HuH-7 (cell line): ENCODE data around the gene IER3.
"Not testable (repeated sequence)": the region's sequence is repeated elsewhere in the genome, so short reads cannot be mapped to it uniquely, and the experiment has no call there.

Source experiments
- DNase-seq: peaks from one replicate; pipeline ENCODE4 v3.0.0; 2011; ENCODE audit warnings: low spot score

IER3 gene

GRCh38 chr6:30768634-30769087 lies 24.3 kb upstream of the IER3 start:
- DNase-seq = no peak

- DNase-seq = no peak
Measured at GRCh38 chr6:30767944-30768301, 23.6 kb upstream of the IER3 start.

DNA sequence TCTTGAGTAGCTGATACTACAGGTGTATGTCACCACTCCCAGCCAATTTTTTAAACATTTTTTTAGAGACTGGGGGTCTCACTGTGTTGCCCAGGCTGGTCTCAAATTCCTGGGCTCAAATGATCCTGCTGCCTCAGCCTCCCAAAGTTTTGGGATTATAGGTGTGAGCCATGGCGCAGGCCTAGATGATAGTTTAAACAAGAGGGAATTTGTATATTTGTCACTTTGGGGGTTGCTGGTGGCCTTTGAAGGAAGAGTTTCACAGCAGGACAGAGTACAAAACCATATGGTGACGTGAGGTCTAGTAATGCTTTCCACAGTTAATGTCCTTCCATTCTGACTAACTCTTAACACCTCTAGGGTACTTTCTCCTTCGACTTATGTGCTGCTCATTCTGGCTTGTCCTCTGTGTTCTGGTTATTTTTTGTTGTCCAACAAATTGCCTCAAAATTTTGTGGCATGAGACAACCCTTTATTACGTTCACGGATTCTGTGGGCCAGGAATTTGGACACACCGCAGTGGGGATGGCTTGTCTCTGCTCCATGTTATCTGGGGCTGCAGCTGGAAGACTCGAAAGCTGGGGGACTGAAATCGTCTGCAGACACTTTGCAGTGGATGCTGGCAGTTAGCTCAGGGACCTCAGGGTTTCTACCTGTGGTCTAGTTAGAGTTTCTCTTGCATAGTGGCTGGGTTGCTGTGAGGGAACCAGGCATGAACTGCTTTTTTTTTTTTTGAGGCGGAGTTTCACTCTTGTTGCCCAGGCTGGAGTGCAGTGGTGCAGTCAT lies 23.0 kb upstream of the IER3 start:
- DNase-seq = no peak

DNA sequence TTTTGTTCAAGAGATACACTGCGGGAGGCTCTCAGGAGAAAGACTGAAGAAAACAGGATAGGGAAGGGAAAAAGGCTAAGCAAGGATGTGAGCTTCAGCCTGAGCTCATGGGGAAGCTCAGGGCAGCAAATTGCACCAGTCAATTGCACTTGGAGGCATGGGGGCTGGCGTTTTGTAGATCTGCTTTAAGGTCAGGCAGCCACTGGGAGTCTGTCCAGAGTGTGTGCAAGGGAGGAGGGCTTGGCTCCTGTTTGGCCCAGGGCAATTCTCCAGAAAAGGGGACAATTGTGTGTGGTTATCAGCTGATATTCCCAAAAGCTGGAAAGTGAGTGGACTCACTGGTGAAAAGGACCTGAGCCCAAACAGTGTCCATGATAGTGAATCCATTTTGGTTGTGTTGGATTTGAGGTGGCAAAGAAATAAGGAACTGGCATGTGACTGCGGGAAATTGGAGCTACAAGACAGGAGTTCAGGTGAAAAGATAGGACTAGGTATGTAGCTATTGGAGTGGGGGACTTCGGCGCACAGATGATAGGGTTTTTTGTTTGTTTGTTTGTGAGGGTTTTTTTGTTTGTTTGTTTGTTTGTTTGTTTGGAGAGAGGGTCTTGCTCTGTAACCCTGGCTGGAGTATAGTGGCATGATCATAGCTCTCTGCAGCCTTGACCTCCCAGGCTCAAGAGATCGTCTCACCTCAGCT lies 22.3 kb upstream of the IER3 start:
- DNase-seq = no peak

- DNase-seq = not testable (repeated sequence)
Measured at GRCh38 chr6:30765495-30765894, 21.1 kb upstream of the IER3 start.

DNA sequence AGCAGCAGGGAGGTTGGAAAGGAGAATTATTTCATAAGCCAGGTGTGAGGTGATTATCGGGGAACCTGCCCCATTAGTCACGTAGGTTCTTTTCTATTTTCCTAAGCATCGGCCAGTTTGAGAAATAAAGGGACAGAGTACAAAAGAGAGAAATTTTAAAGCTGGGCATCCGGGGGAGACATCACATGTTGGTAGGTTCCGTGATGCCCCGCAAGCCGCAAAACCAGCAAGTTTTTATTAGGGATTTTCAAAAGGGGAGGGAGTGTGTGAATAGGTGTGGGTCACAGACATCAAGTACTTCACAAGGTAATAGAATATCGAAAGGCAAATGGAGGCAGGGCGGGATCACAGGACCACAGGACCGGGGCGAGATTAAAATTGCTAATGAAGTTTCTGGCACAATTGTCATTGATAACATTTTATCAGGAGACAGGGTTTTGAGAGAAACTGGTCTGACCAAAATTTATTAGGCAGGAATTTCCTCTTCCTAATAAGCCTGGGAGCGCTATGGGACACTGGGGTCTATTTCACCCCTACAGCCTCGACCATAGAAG lies 20.2 kb upstream of the IER3 start:
- DNase-seq = not testable (repeated sequence)

DNA sequence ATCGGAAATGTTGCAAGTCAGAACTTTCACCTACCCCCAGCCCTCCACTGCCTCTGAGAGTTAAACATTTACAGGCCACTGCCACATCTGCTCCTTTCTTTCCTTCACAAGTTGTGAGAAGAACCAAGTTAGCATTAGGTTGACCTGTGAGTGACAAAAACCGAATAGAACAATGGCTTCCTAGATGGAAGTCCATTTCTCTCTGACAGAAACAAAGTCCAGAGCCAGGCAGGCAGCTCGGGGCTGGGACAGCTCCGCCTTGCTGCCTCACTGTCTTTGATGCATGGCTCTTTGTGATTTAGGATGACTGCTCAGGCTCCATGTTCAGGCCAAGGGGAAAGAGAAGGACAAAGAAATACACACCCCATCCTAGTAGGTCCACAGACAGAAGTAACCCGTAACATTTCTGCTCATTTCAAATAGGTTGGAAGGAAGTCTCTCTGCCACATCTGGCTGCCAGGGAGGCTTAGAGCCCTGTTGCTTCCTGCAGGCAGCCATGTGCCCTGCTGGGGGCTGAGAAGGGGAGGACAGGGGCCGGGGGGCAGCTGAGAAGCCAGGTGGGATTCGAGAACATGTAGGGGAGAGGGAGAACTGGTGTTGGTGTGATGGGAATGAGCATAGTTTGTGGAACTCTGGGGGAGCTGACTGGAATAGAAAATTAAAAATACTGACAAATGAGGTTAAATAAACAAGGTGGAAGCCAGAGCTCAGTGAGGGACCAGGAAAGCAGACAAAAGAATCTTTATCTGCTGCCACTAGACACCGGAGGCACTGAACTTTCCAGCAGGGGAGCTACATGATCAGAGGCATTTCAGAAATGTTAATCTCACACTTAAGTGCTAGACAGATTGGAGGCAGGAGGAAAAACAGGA lies 19.5 kb upstream of the IER3 start:
- peak; percentile 52 for DNase-seq

GRCh38 chr6:30763155-30763617 lies 18.8 kb upstream of the IER3 start:
- no peak for DNase-seq

GRCh38 chr6:30761791-30762429 lies 17.6 kb upstream of the IER3 start:
- no peak for DNase-seq

DNA sequence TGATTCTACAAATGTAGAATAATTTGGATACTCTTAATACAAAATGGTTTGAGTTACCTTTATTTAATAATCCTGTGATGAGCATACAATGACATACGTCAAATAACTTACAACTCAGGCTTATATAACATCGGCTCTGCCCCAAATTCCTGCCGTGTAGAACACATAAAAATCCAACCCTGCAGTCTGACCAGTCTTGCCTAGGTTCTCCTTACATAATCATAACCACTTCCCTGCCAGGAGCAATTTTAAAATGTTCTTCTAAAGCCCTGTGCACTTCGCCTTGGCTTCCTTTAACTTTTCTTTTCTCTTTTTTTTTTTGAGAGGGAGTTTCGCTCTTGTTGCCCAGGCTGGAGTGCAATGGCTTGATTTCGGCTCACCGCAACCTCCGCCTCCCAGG lies 16.2 kb upstream of the IER3 start:
- no peak for DNase-seq

- no peak for DNase-seq
Measured at GRCh38 chr6:30759575-30760239, 15.4 kb upstream of the IER3 start.

GRCh38 chr6:30757261-30757904 lies 13.0 kb upstream of the IER3 start:
- no peak for DNase-seq

- DNase-seq = not testable (repeated sequence)
Measured at GRCh38 chr6:30756405-30757003, 12.2 kb upstream of the IER3 start.

GRCh38 chr6:30754631-30755030 lies 10.3 kb upstream of the IER3 start:
- DNase-seq = no peak

- DNase-seq = no peak
Measured at GRCh38 chr6:30752157-30752927, 8.0 kb upstream of the IER3 start.

- DNase-seq = no peak
Measured at GRCh38 chr6:30750379-30750668, 6.0 kb upstream of the IER3 start.

GRCh38 chr6:30749554-30750378 lies 5.4 kb upstream of the IER3 start:
- DNase-seq = no peak

- no peak for DNase-seq
Measured at GRCh38 chr6:30748851-30749540, 4.6 kb upstream of the IER3 start.
